RKO (cell line): ENCODE results near the gene TRPT1.
"Not testable (repeated sequence)": the region's sequence is repeated elsewhere in the genome, so short reads cannot be mapped to it uniquely, and the experiment has no call there.

ENCODE experiments used
- DNase-seq: peaks from one replicate; pipeline ENCODE4 v3.0.0-alpha.2; 2016; ENCODE audit warnings: low spot score

TRPT1 gene

DNA sequence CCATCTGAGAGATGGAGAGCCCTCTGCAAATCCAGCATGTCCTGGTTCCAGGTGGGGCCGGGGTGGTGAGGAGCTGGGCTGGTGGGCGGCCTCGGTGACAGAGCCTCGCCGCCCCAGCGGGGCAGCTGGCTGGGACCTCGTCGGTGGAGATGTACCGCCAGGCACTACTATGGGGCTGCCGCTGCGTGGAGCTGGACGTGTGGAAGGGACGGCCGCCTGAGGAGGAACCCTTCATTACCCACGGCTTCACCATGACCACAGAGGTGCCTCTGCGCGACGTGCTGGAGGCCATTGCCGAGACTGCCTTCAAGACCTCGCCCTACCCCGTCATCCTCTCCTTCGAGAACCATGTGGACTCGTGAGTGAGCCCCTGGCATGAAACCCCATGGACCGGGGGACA lies 32.4 kb upstream of the TRPT1 start:
- DNase-seq: no peak

DNA sequence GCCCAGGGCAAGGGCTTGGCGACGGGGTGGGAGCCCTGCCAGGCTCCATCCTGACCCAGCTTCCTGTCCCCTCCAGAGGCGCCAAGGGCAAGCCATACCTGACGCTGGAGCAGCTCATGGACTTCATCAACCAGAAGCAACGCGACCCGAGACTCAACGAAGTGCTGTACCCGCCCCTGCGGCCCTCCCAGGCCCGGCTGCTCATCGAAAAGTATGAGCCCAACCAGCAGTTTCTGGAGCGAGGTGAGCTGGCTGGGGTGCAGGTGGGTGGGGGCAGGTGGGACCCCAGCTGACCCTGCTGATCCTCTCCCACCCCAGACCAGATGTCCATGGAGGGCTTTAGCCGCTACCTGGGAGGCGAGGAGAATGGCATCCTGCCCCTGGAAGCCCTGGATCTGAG lies 30.3 kb upstream of the TRPT1 start:
- DNase-seq: no peak

DNA sequence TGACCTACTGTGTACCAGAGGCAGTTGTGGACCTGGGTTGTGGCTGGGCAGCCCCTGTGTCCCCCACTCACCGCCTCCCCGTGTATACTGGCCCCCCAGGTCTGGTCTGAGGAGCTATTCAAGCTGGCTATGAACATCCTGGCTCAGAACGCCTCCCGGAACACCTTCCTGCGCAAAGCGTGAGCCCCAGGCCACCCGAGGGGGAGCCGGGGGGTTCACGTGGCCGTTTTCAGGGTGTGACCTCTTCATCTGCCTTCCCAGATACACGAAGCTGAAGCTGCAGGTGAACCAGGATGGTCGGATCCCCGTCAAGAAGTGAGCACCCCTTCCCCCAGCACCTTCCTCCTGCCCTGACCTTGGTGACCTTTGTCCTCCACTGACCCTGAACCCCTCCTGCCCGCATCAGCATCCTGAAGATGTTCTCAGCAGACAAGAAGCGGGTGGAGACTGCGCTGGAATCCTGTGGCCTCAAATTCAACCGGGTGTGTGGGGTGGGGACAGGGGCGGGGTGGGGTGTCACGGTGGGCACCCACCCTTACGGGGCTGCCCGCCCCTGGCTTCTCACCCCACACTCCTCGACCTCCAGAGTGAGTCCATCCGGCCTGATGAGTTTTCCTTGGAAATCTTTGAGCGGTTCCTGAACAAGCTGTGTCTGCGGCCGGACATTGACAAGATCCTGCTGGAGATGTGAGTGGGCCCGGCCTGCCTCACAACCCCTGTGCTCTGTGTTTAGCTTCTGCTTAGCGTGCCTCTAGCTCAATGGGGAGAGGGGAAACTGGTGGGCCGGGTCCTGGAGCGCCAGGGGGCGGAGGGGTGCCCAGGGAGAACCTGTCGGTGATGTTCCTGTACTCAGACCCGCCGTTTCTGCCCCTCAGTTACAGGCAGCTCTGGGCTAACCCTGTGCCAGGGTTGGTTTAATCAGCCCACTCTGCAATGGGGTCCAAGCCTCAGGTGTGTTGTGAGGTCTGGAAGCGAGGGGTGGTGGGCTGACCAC lies 29.4 kb upstream of the TRPT1 start:
- DNase-seq: no peak

DNA sequence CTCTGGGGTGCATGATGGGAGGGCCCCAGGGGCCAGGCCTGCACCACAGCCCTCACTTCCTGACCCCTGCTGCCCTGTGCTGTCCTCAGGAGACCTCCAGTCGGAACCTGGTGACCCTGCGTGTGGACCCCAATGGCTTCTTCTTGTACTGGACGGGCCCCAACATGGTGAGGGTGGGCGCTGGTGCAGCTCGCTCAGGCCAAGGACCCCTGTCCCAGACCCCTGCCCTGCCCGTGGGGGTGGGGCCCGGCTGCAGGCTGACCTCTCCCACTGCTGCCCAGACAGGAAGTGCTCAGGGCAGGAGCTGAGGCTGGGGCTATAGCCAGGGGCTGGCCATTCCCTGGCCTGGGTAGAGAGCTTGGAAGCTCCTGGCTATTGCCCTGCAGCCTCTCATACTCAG lies 28.3 kb upstream of the TRPT1 start:
- DNase-seq: no peak

DNA sequence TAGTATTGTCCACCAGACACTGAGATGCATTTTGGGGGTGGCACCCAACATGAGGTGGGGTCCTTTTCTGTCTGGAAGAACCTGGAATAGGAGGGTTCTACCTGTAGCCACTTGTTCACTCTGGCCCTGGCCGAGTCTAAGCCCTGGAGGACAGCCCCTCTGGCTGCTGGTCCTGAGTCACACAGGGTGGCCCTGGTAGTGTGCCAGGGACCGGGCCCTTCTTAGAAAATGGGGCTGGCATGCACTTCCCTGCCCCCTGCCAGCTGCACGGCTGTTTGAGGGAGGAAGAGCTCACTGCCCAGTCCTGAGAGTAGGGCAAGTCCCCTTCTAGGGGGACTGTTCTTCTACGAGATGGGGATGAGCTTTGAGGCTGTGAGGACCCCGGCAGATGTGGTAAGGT lies 27.5 kb upstream of the TRPT1 start:
- no peak for DNase-seq

DNA sequence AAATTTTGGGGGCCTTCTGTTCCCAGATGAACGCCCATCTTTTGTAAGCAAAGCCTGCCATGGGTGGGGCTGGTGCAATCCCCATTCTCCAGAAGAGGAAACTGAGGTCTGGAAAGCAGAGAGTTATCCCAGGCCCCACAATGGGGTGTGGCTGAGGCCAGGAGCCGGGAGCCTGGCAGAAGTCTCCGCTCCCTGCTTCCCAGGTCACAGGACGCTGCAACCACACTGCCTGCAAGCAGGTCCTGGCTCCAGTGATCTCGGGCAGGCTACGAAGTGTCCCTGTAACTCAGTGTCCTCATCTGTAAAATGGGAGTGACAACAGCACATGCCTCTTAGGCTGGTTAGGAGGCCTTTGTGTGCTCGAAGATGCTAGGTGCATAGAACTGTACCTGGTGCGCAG lies 27.1 kb upstream of the TRPT1 start:
- no peak for DNase-seq

DNA sequence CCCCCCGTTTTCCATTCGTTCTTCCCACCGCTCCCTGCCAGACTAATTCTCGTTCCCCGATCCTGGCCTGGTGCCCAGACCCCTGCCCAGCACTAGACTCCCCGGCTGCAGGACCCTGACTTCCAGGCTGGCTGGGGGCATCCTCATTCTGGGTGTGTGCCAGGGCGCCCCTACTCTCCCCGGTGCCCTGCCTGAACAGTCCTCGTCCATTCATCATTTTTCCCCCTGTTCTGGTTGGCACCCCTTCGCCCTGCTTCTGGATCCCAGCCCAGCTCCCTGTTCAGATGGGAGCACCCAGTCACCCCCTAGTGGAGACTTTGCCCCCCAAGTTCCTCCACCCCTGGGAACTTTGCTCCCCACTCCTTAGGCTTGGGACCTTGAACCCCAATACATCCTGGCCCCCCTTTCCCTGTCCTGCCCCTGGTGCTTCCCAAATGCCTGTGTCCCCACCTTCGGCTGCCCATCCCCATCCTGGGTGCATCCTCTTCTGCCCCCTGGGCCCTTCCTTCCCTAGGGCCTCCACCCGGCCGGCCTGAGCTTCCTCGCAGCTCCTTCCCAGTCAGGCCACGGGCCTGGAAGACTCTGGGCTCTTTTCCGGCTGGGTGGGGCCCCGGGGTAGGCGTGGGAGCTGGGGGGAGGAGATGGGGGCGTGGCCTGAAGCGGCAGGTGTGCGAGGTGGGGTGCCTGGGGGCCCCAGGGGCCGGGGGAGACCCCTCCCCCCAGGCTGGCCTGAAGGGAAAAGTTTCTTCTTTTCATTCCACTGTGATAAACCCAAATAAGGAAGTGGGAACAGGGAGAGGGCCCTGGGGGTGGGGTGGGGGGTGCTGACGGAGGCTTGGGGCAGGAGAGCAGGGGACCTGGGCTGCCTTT lies 26.3 kb upstream of the TRPT1 start:
- peak; percentile 75 for DNase-seq

DNA sequence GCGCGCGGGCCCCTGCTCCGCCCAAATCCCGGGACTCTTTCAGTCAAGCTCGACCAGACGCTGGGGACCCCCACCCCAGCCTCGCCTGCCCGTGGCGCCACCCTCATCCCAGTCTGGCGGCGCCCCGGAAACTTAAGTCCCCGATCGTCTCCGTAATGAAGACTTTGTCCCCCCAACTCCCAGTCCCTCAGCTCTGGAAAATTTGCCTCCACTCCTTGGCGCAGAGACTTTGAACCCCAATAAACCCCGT lies 25.7 kb upstream of the TRPT1 start:
- DNase-seq: peak; percentile 49

DNA sequence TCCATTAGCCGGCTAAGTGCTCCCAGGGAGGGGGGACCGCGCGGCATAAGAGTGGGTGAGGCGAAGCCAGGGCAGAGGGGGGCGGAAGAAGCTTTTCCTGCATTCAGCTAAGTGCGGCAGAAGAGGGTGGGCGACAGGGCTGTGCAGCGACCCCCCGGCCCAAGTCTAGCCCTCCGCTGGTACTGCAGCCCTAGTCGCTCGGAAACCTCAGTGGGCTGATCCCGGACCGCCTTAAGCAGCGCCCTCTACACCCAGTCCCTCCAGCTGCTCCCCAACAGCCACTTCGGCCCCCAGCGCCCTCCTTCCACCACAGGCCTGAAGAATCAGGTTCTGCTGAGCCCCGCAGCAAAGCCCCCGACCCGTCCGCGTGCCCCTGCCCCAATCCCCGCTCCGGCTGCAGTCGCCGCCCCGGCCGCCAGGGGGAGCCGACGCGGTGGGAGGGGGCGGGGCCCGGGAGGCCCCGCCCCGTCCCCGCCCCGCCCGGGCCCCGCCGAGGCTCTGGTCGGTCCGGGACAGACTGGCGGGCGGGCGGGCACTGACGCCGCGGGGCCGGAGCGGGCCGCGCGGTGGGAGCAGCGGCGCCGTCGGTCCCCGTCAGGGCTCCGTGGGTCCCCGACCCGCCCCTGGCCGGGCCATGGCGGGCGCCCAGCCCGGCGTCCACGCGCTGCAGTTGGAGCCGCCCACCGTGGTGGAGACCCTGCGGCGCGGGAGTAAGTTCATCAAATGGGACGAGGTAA lies 25.2 kb upstream of the TRPT1 start, which contains the start of gene PLCB3:
Gene PLCB3, plus strand, starts transcription at position 515 of the 737 bp plus-strand sequence. Its CDS starts 120 bp downstream, at position 635.
- DNase-seq: peak; percentile 59

DNA sequence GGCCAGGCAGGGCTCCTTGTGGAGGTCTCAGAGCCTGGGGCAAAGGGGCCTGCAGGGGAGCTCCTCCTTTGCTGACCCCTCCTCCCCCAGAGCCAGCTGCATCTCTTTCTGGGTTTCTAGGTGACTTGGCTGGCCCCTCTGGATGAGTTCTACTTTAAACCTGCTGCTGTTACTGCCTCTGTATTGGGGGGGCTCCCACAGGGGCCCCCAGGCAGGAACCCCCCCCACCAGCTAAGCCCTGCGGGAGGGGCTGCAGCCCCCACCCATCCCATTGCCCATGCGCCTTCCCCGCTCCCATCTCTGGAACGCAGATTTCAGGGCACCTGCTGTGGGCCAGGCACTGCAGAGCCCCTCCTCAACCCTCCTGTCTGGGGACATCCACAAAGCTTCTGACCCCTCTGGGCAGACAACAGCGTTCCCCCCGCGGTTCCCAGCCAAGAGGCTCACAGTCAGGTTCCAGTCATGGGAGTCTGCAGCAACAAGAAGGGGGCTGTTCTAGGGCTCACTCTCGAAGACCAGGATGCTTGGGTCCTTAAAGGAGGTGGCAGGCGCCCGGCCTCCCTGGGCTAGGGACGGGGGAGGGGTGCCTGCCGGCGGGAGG lies 24.5 kb upstream of the TRPT1 start:
- DNase-seq: no peak

DNA sequence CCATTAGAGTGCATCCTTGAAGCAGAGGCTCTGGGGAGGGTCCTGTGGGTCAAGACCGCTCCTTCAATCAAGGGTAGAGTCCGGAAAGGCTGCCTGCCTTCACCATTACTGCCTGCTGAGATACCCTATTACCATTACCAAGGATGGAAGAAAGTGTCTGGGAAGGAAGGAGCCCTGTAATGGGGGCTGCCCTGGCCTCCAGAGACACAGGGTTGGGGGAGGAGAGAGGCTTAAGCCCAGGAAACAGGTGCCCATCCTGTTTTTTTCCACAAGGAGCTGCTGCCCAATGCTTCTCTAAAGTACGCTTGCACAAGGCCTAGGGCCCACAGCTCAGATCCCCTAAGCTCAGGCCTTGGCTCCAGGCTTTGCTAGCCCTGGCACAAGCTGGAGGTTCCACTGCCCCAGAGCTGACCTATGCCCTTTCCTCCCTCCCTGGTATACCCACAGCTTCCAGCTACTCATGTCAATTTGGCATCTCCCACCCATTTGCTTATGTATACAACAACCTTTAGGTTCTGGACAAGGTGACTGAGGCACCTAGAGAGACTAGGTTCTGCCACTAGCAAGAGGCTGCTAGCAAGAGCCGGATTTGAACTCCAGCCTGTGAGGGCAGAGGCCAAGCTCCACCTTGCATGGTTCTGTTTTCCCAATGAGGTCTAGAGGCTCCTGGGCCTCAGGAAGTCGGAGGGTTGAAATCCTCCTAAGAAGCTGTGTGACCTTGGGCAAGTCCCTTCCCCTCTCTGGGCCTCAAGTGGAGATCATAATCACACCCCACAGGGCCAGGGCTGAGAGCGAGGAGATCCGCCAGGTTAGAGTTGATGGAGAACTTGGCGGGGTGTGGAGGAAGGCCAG lies 23.8 kb upstream of the TRPT1 start:
- DNase-seq: no peak

DNA sequence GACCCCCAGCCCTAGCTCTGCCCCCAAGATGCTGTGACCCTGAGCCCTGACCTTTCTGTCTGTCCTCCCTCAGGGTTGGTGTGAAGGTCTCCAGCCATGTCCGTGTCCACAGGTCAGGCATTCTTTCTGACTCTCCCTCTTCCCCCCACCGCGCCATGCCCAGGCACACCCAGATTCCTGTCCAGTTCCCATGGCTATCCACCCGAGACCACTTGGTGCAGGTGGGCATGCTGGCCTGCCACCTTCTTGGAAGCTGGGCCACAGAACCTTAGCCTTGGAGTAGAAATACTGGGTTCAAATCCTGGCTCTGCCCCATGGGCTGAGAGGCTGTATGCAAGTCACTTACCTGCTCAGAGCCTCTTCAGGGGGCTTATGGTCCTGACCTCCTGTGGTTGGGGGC lies 23.1 kb upstream of the TRPT1 start:
- DNase-seq: no peak

DNA sequence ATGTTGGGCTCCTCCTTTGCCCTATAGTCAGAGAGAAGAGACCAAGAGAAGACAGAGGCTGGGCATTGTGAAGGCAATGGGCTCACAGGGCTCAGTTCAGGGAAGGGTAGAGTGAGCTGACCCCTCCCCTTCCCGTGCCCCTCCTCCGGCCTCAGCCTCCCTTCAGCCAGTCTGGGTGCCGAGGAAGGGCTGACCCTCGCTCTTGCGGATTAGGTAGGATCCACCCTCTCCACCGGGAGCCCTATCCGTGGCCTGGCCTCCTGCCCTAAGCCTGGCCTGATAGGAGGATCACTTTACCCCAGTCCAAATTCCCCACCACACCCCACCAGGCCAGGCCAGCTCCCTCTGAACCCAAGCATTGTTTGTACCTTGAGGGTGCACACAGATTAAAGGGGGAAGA lies 22.6 kb upstream of the TRPT1 start:
- DNase-seq: no peak

DNA sequence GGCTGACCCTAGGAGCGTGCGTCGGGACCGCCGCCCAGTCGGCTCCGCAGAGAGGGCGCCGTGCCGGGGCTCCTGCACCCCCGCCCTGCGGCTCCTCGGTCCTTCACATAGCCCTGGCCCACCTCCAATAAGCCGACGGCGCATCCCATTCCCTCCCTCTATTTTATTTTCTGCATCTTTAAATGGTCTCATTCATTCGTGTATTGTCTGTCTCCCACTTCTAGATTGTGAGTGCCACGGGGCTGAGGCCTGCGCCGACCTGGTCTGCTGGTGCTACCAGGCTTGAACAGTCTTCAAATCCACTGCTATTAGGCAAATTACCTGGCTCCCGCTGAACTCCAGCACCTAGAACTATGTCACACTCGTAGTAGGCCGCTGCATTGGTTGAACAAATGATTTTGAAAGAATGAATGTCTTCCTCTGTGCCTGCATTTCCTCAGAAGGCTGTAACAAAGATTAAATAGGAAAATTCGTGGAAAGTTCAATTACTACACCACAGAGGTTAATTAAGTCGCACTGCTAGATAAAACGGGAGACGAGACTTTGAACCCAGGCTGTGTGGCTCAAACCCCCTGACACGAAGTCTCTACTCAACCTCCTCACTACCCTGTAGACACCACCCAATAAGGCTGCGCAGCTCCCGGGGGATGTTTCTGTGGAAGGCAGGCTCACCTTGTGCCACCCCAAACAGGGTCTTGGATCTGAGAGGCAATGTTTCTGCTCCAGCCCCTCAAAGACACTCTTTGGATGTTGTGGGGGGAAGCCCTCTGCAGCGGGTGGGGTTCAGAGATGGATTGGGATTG lies 21.9 kb upstream of the TRPT1 start:
- DNase-seq: no peak

DNA sequence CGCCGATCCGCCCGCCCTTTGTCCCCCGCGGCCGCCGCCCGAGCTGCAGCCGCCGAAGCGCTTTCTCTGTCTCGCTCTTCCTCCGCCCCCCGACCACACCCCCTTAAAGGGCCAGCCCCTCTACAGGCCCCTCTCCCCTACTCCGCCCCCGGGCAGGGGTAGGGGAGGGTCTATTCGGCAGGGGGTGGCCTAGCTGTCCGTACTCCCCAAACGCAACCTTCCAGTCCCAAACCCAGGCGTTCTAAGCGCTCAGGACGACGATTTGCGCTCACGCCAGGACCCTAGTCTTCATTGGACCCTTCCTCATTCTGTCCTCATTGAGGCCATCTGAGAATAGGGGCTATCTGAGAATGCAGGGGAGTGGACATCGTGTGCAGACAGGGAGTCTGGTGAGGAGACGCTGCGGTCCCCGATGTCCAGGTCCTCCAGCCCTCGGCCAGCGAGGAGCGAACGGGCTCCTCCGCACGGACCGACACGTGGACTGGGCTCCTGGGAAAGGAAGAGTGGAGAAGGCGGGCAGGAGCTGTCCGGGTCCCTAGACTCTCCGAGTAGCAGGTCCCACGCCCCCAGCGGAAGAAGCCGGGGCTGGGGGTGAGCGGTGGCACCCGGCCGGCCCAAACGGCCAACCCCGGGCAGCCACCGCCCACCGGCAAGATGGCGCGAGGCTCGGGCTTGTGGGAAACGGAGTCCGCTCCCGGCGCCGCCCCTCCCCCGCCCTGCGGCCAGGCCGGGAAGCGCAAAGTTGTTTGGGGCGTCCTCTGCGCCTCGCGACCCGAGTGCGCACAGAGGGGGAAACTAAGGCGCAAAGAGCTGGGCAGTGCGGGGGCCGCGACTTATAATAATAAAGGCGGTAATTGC lies 21.1 kb upstream of the TRPT1 start, which contains the start of gene PPP1R14B:
Gene PPP1R14B, minus strand, starts transcription at position 73 of the 858 bp plus-strand sequence. CDS start 270 bp downstream, outside the sequence.
- peak; percentile 94 for DNase-seq

DNA sequence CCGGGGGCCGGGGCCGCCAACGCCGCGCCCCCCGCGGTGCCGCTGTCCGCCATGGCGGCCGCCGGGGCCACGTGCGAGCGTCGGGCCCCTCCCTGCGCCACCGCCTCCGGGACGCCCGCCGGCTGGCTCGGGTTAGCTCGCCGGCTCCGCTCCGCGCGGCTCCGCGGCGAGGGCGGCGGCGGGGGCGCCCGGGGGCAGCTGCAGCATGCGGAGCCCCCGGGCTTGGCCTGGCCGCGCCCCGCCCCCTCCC lies 20.6 kb upstream of the TRPT1 start:
- DNase-seq: not testable (repeated sequence)

DNA sequence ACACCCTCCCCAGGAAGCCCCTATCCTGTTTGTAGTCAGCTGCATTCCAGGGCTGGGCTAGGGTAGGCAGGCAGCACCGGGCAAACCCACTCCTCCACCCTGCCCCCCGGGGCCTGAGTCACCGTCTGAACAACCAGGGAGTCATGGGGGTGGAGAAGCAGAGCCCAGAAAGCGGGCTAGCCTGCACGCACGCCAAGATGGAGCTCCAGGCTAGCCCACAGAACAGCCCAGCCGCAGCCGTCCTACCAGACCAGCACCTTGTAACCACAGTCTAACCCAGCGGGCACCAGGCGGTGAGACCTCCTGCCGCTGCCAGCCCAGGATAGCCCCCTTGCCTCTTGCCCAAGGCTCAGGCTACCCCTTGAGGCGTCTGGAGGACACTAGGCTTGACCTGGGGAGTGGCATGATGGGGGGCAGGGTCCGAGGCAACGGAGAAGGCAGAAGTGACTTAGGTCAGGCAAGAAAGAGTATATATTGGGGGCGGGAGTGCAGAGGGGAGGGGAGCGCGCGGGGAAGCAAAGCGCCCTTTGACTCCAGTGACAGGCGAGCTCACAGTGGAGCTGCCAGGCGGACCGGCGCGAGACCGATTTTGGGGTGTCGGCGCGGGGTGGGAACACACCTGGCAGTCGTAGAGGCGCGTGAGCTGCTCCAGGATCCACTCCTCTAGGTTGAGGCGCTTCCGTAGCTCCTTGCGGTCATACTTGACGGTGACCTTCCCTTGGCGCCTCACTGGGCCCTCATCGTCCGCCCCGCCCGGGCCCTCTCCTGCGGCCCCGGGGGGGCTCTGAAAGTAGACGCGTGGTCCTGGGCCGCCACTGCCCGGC lies 20.0 kb upstream of the TRPT1 start:
- peak; percentile 95 for DNase-seq

DNA sequence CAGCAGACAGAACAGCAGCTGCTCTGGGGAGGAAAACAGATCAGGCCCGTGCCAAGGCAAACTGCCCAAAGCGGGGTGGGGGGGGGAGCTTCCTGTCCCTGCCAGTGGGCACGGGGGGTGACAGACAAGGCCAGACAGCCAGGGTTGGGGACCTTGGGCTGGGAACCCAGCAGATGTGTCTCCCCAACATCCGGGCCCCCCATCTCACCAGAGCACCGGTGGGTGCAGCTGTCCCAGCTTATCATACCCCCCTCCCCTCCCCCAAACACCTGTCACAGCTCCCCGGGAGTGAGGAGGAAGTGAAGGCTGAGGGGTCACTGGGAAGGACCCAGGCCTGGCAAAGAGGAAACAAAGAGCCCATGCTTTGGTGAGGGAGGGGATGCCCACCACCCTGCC lies 19.4 kb upstream of the TRPT1 start:
- peak; percentile 42 for DNase-seq
